LNCAP (cell line): ENCODE results near the gene ST6GALNAC6.

Source experiments
- TF ChIP-seq, protein P1 (sequence below): fragments of 450-650 bp; IDR thresholded peaks from 2 replicates; pipeline ENCODE4 v1.5.1; 2017; ENCODE audit warnings: mild to moderate bottlenecking

Gene ST6GALNAC6

DNA sequence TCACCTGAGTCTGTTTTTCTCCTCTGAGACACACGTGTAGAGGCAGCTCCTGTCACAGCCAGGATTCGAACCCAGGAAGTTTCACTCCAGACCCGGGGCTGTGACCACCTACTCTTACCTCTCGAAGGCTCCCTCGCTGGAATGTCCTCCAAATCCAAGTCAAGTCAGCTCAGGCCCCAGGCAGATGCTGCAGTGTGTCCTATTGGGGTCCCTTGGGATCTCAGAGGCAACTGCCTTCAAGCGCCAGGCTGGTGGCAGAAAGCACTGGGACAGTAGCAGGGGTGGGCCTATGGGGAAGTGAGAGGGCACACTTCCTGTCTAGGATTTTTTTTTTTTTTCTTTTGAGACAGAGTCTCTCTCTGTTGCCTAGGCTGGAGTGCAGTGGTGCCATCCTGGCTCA lies 18.2 kb upstream of the ST6GALNAC6 start:
- TF ChIP-seq, protein P1, sequence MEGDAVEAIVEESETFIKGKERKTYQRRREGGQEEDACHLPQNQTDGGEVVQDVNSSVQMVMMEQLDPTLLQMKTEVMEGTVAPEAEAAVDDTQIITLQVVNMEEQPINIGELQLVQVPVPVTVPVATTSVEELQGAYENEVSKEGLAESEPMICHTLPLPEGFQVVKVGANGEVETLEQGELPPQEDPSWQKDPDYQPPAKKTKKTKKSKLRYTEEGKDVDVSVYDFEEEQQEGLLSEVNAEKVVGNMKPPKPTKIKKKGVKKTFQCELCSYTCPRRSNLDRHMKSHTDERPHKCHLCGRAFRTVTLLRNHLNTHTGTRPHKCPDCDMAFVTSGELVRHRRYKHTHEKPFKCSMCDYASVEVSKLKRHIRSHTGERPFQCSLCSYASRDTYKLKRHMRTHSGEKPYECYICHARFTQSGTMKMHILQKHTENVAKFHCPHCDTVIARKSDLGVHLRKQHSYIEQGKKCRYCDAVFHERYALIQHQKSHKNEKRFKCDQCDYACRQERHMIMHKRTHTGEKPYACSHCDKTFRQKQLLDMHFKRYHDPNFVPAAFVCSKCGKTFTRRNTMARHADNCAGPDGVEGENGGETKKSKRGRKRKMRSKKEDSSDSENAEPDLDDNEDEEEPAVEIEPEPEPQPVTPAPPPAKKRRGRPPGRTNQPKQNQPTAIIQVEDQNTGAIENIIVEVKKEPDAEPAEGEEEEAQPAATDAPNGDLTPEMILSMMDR, result no peak

DNA sequence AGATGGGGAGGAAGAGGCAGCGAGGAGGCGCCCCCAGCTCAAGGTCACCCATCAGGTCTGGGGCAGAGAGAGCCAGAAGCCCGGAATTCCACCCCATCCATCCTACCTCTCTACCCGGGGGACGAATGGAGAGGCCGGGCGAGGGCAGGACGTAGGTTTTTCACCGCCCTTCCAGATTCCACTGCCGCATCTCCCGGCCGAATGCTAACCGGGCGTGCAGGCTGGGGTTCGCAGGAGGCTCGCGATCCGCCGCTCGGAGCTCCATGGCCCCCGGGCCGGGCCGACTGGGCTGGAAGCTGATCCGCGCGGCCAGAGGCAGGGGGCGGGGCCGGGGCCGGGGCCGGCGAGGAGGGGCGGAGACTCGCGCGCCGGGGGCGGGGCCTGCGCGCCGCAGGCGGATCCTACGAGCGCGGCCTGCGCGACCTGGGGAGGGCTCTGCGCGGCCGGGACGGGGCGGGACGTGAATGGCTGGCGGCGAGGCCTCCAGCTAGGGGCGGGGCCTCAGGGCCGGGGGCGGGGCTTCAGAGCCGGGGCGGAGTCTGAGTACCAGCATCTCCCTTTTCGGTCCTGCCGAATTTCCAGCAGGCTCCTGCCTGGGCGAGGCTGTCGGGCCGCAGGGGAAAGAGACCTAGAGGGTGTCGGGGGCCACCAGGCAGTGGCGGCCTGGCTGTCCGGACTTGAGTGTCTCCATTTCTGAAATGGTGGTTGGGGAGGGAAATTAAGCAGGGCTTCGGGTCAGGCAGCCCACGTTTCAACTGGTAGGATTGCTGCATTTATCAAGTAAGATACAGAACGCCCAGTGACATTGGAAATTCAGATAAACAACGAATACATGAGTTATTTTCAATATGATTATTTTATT lies 17.5 kb upstream of the ST6GALNAC6 start, which contains the start of gene ST6GALNAC4:
Gene ST6GALNAC4, minus strand, starts transcription at position 322 of the 862 bp plus-strand sequence. CDS start 622 bp downstream, outside the sequence.
- TF ChIP-seq, protein P1, result no peak

GRCh38 chr9:127915801-127916719 lies 16.7 kb upstream of the ST6GALNAC6 start:
- TF ChIP-seq, protein P1, result no peak

- TF ChIP-seq, protein P1, result no peak
Observed at GRCh38 chr9:127915325-127915752, 15.9 kb upstream of the ST6GALNAC6 start.

DNA sequence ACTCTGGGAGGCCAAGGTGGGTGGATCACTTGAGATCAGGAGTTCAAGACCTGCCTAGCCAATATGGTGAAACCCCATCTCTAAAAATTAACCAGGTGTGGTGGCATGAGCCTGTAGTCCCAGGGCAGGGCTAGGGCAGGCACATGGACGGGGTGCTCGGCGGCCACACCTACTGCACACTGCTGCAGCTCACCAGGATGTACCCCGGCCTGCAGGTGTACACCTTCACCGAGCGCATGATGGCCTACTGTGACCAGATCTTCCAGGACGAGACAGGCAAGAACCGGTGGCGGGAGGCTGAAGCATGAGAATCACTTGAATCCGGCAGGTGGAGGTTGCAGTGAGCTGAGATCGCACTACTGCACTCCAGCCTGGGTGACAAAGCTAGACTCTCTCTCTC lies 14.3 kb upstream of the ST6GALNAC6 start:
- TF ChIP-seq, protein P1, result no peak

DNA sequence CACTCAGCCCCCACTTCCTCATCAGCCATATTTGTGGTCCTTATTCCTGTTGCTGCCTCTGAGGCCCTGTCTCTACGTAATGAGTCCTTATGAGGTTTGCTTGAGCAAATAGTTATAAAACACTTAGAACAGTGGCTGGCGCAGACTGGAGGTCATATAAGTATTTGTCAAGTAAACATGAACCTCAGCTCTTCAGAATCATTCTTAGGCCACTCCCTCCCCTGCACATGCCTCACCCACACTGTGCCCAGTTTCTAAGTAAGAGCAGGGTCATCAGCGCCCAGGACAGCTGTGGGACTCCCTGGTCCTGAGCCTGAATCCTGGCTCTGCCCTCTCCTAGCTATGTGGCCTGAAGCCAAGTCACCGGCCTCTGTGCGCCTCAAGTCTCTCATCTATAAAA lies 13.5 kb upstream of the ST6GALNAC6 start:
- TF ChIP-seq, protein P1, result no peak

GRCh38 chr9:127912296-127912695 lies 12.9 kb upstream of the ST6GALNAC6 start:
- TF ChIP-seq, protein P1, result no peak
